K562 (cell line): ENCODE results near the gene BAIAP2. TPM values are rescaled to one million over a fixed set of nuclear protein-coding genes. Genes with fewer than 3 reads are reported as not detected.
A peak's percentile ranks its signal among the peaks of the same experiment; 100 is the strongest.

ENCODE experiments used
- ATAC-seq: fragments of 200-7000 bp; cut with Tn5 transposase; 3 replicates; pipeline ENCODE4 v1.9.1; 2020; ENCODE audit warnings: moderate library complexity
- BruUV-seq: library from RNA; stranded (reverse); fragments of 400-500 nt; replicated peaks from 2 replicates; lab custom pipeline; 2021; lab: Mats Ljungman, UMichigan
- CTCF ChIA-PET: fragments of 300-600 bp; formaldehyde crosslinking; extraction: SDS; loops from one replicate; lab custom pipeline; 2021; ENCODE audit warnings: low intra/inter-chr PET ratio; lab: Yijun Ruan, JAX
- POLR2A ChIA-PET: fragments of 300-600, 350-650 bp; sonication (Branson Sonifier 250); formaldehyde crosslinking; extraction: SDS; loops from one replicate; lab custom pipeline; 2021; ENCODE audit warnings: antibody characterized with exemption, inconsistent platforms; lab: Yijun Ruan, JAX
- DNase-seq, 4 experiments: peaks; one replicate each; pipeline versions ENCODE4 v3.0.0 to v3.0.0-alpha.2; 2011 to 2018; ENCODE audit warnings: low spot score in 3 of 4, mixed read lengths in 3 of 4; ENCODE audit errors: extremely low read depth in 1 of 4
- FAIRE-seq: peaks from 2 replicates; lab custom pipeline; 2011; peaks lifted over from hg19 to GRCh38; lab: Jason Lieb, UNC
- H2AFZ ChIP-seq: 2 replicates; pipeline ENCODE4 v1.6.0; 2011; ENCODE audit warnings: low read depth, low read length, control low read depth, inconsistent platforms
- H3K27ac ChIP-seq: fragments of 200-600 bp; 3 replicates; pipeline ENCODE4 v1.8.0; 2011; ENCODE audit warnings: low read depth, mild to moderate bottlenecking, control low read depth, inconsistent platforms, low read length, moderate library complexity, mixed read lengths; ENCODE audit errors: extremely low read depth
- H3K27me3 ChIP-seq, 2 experiments: fragments of 300-600 bp in 1 of 2; 2 replicates in 1 of 2; 3 replicates in 1 of 2; pipeline versions ENCODE4 v1.6.0 to v1.8.0; 2011; ENCODE audit warnings: inconsistent platforms in 2 of 2, low read length in 2 of 2, mild to moderate bottlenecking in 1 of 2, mixed read lengths in 1 of 2, moderate library complexity in 1 of 2; ENCODE audit not compliant: control insufficient read depth in 2 of 2, insufficient read depth in 2 of 2
- H3K36me3 ChIP-seq: fragments of 300-600 bp; 3 replicates; pipeline ENCODE4 v1.8.0; 2011; ENCODE audit warnings: mild to moderate bottlenecking, low read length, inconsistent platforms; ENCODE audit not compliant: control insufficient read depth, insufficient read depth
- H3K4me1 ChIP-seq, 2 experiments: fragments of 200-600 bp in 1 of 2; replicated peaks in 1 of 2; 2 replicates in 1 of 2; 3 replicates in 1 of 2; pipeline versions ENCODE4 v1.5.1 to v1.8.0; 2011; ENCODE audit warnings: inconsistent platforms in 2 of 2, low read length in 2 of 2, mild to moderate bottlenecking in 1 of 2, mixed read lengths in 1 of 2, moderate library complexity in 1 of 2; ENCODE audit not compliant: control insufficient read depth in 2 of 2, insufficient read depth in 2 of 2
- H3K4me2 ChIP-seq: 2 replicates; pipeline ENCODE4 v1.6.1; 2011; ENCODE audit warnings: low read length, control low read depth, inconsistent platforms, mixed read lengths; ENCODE audit not compliant: insufficient read depth
- H3K4me3 ChIP-seq: fragments of 200-600 bp; sonication (generic), shearing (Covaris generic); 2 replicates; pipeline ENCODE4 v1.5.1; 2016; ENCODE audit warnings: control low read depth, inconsistent platforms
- H3K79me2 ChIP-seq: fragments of 200-600 bp; 3 replicates; pipeline ENCODE4 v1.8.0; 2011; ENCODE audit warnings: low read length, inconsistent platforms; ENCODE audit not compliant: control insufficient read depth, insufficient read depth
- H3K9ac ChIP-seq, 2 experiments: 2 replicates each; pipeline versions ENCODE4 v1.6.0 to v1.6.1; 2011; ENCODE audit warnings: low read depth in 2 of 2, low read length in 2 of 2, control low read depth in 1 of 2, inconsistent platforms in 1 of 2, mild to moderate bottlenecking in 1 of 2, mixed read lengths in 1 of 2; ENCODE audit not compliant: insufficient read depth in 1 of 2
- H3K9me1 ChIP-seq: one replicate; pipeline ENCODE4 v1.6.0; 2011; ENCODE audit warnings: inconsistent platforms, mild to moderate bottlenecking, low read length, moderate library complexity; ENCODE audit not compliant: control insufficient read depth, insufficient read depth
- H3K9me3 ChIP-seq: replicated peaks from 2 replicates; pipeline ENCODE4 v1.5.1; 2011; ENCODE audit warnings: low read depth, low read length, inconsistent platforms; ENCODE audit not compliant: control insufficient read depth, insufficient read depth
- H4K20me1 ChIP-seq: replicated peaks from 2 replicates; pipeline ENCODE4 v1.6.1; 2011; ENCODE audit warnings: low read length, inconsistent platforms, mixed read lengths; ENCODE audit not compliant: control insufficient read depth, insufficient read depth
- ATF7 ChIP-seq: fragments of 450-650 bp; IDR thresholded peaks from 2 replicates; pipeline ENCODE4 v1.7.1; 2014; ENCODE audit warnings: mild to moderate bottlenecking, moderate library complexity
- CHD2 ChIP-seq: IDR thresholded peaks from 2 replicates; pipeline ENCODE4 v1.6.1; 2011; ENCODE audit warnings: low read depth, low read length
- CUX1 ChIP-seq: fragments of 200-800 bp; sonication (Bioruptor generic); IDR thresholded peaks from 2 replicates; pipeline ENCODE4 v1.6.1; 2016; ENCODE audit warnings: missing genetic modification characterization, missing compliant biosample characterization
- ELK3 ChIP-seq: fragments of 450-650 bp; formaldehyde crosslinking; IDR thresholded peaks from 2 replicates; pipeline ENCODE4 v1.4.0; 2020; ENCODE audit warnings: mild to moderate bottlenecking
- EZH2 ChIP-seq: IDR thresholded peaks from 2 replicates; pipeline ENCODE4 v1.6.1; 2012; ENCODE audit warnings: low read depth, mild to moderate bottlenecking, inconsistent platforms, low read length, borderline replicate concordance
- IRF2 ChIP-seq: sonication (generic); formaldehyde crosslinking; IDR thresholded peaks from 2 replicates; pipeline ENCODE4 v1.8.1; 2022; ENCODE audit warnings: mild to moderate bottlenecking, missing genetic modification reagents
- KLF16 ChIP-seq: IDR thresholded peaks from 2 replicates; pipeline ENCODE4 v1.6.1; 2016; ENCODE audit warnings: antibody characterized with exemption
- MXD1 ChIP-seq: fragments of 250-450 bp; sonication (Bioruptor Pico); IDR thresholded peaks from 2 replicates; pipeline ENCODE4 v1.8.0; 2021; ENCODE audit warnings: borderline replicate concordance, mild to moderate bottlenecking, moderate library complexity; ENCODE audit not compliant: poor library complexity, severe bottlenecking
- PML ChIP-seq: IDR thresholded peaks from 2 replicates; pipeline ENCODE4 v1.6.1; 2012; ENCODE audit warnings: low read length, inconsistent platforms
- RBM34 ChIP-seq: fragments of 200-400 bp; formaldehyde crosslinking; IDR thresholded peaks from 2 replicates; pipeline ENCODE4 v1.6.1; 2018; ENCODE audit warnings: low read length, borderline replicate concordance; ENCODE audit not compliant: insufficient read depth
- SMAD1 ChIP-seq: fragments of 150-350 bp; IDR thresholded peaks from 2 replicates; pipeline ENCODE4 v1.6.1; 2014; ENCODE audit warnings: low read length, low read depth; ENCODE audit not compliant: partially characterized antibody
- ZFP30 ChIP-seq: fragments of 250-450 bp; sonication (Bioruptor Pico); IDR thresholded peaks from 2 replicates; pipeline ENCODE4 v1.8.0; 2022; ENCODE audit warnings: moderate library complexity, mild to moderate bottlenecking, inconsistent platforms, borderline replicate concordance
- ZNF124 ChIP-seq: sonication (generic); formaldehyde crosslinking; IDR thresholded peaks from 2 replicates; pipeline ENCODE4 v1.8.1; 2022; ENCODE audit warnings: missing genetic modification reagents
- WGBS: fragments of 100-300 bp; shearing (Covaris generic); methylation state at CpG from one replicate; pipeline ENCODE4 v1.1.6; 2016; ENCODE audit warnings: low coverage, mixed read lengths; ENCODE audit not compliant: insufficient coverage; ENCODE audit errors: missing lambda C conversion rate; 5-methylcytosine and 5-hydroxymethylcytosine counted together
- in situ Hi-C: fragments of 300-500 bp; cut with MboI; formaldehyde crosslinking; loops from 4 replicates; pipeline ENCODE4 v1.15.0; 2018; ENCODE audit warnings: inconsistent platforms, mixed read lengths
- intact Hi-C: fragments of 100-400 bp; cut with micrococcal nuclease; formaldehyde crosslinking; loops from 2 replicates; pipeline ENCODE4 v1.14.2; 2022
- polyA plus RNA-seq, 8 experiments: library from polyadenylated mRNA; depleted of rRNA in 4 of 8; stranded (reverse) in 5 of 8; unstranded in 3 of 8; fragments of >200 nt; fragmentation: Nextera tagmentation in 2 of 8; fragmentation: Illumina TruSeq in 1 of 8; extraction: Ambion mirVana in 2 of 8; extraction: Trizol in 1 of 8; gene quantifications; 2 replicates each; pipeline versions ENCODE4 v1.2.1 to v1.2.3, GENCODE V29; 2011 to 2014; ENCODE audit warnings: inconsistent platforms in 1 of 8, missing spikeins in 1 of 8
- total RNA-seq, 7 experiments: library from RNA; depleted of rRNA in 6 of 7; stranded (reverse); fragments of >200 nt in 6 of 7; fragmentation: Illumina TruSeq in 2 of 7; extraction: Trizol in 2 of 7; gene quantifications; 2 replicates each; pipeline versions ENCODE4 v1.2.1 to v1.2.3, GENCODE V29; 2011 to 2021; ENCODE audit warnings: low replicate concordance in 1 of 7

Gene BAIAP2
- total and polyA plus RNA-seq, 9 of the 15 experiments (the other 6 are each of a cell fraction or from before 2014, with no cell fraction given): 2.3 to 51.6 (median 18.4) TPM

- Histone ChIP-seq H2AFZ (no peak overlapping the region), H3K36me3 (no peaks in the 10 kb centered on the region), H3K9ac (peak overlapping the region in 1 of 2 experiments; percentile 45; a peak in 2 of 4 replicates), H3K4me3 (no peak overlapping the region), H3K4me2 (no peak overlapping the region), H3K27ac (no peak overlapping the region), H3K27me3 (peaks cover 18 to 57% of the 10 kb centered on the region in 2 experiments; a peak in 4 of 5 replicates), H3K4me1 (peaks cover 6 to 19% of the 10 kb centered on the region in 2 experiments; a peak in 3 of 5 replicates), H3K9me3 (no peaks in the 10 kb centered on the region), H3K9me1 (no peaks in the 10 kb centered on the region), H3K79me2 (no peaks in the 10 kb centered on the region), H4K20me1 (no peaks in the 10 kb centered on the region)
- BruUV-seq: no TSS peak
- intact Hi-C loops: no loop called here
- in situ Hi-C loops: no loop called here
- no peak for TF ChIP-seq ZFP30
- no peak for TF ChIP-seq RBM34
- TF ChIP-seq EZH2: no peak
- no peak for TF ChIP-seq ZNF124 (CRISPR knock-in tag)
- no peak for TF ChIP-seq ATF7
- TF ChIP-seq PML: no peak
- no peak for TF ChIP-seq MXD1 (CRISPR knock-in tag)
- no peak for TF ChIP-seq CHD2
- TF ChIP-seq SMAD1: no peak
- no peak for TF ChIP-seq IRF2 (CRISPR knock-in tag)
- TF ChIP-seq KLF16: no peak
- TF ChIP-seq CUX1: no peak
- no peak for TF ChIP-seq ELK3
- WGBS: 15% methylated on average over 13 of the region's 14 CpGs
- ChIA-PET POLR2A (interaction anchor here (0.6 to 1.0 kb wide), 3 partner anchors 15 to 366 kb away, joined by 3 to 5 read pairs (median 4); no protein-coding TSS in a partner anchor), CTCF (no interaction called here)
- ATAC-seq: no peak
- no peak for FAIRE-seq
- no peak for DNase-seq
Measured at GRCh38 chr17:81150377-81151077, 115.6 kb downstream of the BAIAP2 start.
